HG02852 (cell line): Measurements from ENCODE around the gene RABGAP1L.
"Not testable (repeated sequence)": the region's sequence is repeated elsewhere in the genome, so short reads cannot be mapped to it uniquely, and the experiment has no call there.

Experiments used
- ATAC-seq: cut with Tn5 transposase; IDR thresholded peaks from one replicate; pipeline ENCODE4 v1.9.1; 2021; ENCODE audit warnings: mild to moderate bottlenecking, moderate library complexity; ENCODE audit not compliant: unreplicated experiment

The RABGAP1L gene

DNA sequence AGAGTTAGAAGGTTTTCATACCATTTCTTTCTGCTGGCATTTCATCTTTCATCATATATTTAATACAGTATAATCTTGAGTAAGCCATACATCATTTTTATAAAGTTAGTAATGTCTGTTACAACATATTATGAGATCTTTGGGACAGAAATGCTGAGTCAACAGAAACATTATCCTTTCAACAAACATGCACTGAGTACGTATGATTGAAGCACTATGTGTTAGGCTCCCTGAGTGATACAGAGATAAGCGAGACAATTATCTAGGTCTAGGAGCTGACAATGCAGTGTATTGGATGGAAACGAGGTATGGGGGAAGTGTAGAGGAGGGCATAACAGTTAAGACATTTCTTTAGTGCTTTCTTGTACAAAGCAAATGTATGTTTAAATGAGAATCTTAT lies 268.7 kb downstream of the RABGAP1L start:
- no peak for ATAC-seq

DNA sequence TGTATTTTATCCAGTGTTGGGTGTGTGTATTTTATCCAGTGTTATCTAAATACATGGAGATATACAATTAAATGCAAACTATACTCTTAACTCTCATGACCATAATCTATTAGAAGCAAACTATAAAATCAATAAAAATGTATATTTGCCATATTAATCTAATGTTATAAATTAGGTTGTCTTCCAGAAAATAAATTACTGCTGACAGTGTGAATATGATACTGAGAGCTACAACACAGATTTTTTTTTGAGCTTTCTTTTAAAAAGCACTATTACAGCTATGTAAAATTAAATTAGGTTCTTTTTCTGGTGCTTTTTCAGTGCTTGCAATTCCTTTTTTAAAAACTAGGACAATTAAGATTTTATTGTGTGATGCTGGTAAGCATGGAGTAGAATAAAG lies 269.4 kb downstream of the RABGAP1L start:
- ATAC-seq, result no peak

DNA sequence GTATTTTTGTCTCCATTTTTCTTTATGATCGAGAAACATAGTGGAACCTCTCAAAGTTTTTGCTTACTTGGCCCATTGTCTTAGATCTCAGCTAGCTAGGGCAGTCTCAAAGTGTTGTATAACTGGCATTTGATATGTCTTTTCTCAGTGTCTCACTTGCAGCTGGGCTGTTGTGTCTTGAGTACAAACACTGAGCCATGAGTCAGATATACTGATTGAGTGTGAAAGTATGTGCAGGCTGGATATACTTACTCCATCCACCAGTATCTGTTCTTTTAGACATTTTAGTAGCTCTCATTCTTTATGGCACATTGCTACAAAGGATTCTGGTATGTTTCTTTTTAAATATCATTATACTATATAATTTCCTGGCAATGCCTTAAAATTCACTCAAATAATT lies 274.1 kb downstream of the RABGAP1L start:
- ATAC-seq, result no peak

DNA sequence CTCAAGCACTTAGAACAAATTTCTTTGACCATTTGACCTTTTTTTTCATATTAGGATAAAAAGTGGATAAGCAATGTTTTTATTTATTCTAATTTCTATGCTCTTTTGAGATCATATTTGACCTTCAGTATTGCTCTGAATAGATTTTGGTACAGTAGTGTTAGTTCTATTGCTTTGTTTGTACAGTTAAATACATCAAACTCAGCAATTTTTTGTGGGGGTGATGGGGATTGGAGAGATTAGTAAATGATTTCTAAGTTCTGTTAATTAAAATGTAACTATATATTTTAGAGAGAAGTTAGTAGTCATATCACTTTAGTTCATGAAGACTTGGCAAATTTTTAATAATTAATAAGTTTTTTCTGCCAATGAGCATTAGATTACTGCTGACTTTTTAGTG lies 286.0 kb downstream of the RABGAP1L start:
- ATAC-seq, result no peak

DNA sequence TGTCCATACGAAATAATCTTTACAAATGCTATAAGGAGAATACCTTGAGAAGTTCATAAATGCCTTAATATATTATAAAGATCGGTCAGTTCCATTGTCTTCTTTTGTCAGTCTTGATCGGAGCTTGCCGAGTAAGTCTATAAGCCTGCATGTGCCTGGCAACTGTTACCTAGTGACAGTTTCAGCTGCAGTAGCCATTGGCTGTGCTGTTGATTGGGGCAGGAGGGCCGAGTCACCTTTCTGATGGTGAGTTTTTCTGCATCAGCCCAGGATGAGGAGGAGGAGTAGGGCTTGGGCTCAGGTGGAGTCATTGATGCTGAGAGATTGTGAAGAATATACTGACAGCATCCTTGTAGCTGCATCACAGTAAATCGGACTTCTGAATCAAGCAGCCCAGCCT lies 286.5 kb downstream of the RABGAP1L start:
- ATAC-seq, result no peak

DNA sequence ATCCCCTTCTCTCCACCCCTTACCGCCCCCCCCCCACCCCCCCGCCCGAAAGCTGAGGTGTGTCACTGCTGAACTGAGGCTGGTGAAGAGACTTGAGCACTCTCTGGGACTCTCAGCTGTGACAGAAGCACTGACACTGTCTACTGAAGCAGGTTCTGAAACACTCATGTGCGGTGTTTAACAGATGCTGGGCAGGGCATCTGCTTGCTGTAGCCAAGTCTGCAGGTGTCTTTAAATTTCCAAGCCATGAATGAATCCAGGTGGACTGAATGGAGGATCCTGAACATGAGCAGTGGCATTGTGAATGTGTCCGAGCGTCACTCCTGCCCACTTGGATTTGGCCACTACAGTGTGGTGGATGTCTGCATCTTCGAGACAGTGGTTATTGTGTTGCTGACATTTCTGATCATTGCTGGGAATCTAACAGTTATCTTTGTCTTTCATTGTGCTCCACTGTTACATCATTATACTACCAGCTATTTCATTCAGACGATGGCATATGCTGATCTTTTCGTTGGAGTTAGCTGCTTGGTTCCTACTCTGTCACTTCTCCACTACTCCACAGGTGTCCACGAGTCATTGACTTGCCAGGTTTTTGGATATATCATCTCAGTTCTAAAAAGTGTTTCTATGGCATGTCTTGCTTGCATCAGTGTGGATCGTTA lies 288.7 kb downstream of the RABGAP1L start, which contains the start of gene GPR52:
Gene GPR52 (plus strand): TSS at position 99 of the 665 bp plus-strand sequence. CDS start 148 bp downstream, at position 247.
- ATAC-seq, result no peak

DNA sequence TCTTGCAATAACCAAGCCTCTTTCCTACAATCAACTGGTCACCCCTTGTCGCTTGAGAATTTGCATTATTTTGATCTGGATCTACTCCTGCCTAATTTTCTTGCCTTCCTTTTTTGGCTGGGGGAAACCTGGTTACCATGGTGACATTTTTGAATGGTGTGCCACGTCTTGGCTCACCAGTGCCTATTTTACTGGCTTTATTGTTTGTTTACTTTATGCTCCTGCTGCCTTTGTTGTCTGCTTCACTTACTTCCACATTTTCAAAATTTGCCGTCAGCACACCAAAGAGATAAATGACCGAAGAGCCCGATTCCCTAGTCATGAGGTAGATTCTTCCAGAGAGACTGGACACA lies 289.2 kb downstream of the RABGAP1L start:
- ATAC-seq, result no peak

DNA sequence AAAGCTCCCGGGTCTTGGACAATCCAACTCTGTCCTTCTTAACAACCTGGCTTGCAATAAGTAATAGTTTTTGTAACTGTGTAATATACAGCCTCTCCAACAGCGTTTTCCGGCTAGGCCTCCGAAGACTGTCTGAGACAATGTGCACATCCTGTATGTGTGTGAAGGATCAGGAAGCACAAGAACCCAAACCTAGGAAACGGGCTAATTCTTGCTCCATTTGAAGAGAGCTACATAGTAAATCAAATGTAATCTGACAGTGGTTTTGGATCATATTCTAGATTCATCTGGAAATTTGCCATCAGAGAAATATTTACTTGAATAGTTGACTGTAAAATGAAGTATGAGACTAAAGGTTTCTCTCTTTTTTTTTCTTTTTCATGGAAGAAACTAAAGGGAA lies 289.7 kb downstream of the RABGAP1L start:
- no peak for ATAC-seq

DNA sequence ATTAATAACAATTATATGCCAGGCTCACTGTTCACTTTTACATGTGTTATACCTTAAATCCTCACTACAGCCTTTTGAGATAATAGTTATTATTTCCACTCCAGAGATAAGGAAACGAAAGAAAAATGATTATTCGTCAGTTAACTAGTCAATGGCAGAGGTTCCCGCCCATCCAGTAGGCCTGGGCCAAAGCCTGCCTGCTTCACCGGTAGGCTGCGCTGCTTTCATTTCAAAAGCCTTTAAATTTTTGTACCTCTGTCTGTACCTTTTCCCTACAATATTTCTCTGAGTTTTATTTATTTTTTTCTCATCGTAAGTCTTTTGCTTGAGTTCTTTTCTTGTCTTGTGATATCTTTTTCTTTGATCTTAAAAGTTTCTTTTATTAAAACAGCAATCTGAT lies 292.1 kb downstream of the RABGAP1L start:
- no peak for ATAC-seq

DNA sequence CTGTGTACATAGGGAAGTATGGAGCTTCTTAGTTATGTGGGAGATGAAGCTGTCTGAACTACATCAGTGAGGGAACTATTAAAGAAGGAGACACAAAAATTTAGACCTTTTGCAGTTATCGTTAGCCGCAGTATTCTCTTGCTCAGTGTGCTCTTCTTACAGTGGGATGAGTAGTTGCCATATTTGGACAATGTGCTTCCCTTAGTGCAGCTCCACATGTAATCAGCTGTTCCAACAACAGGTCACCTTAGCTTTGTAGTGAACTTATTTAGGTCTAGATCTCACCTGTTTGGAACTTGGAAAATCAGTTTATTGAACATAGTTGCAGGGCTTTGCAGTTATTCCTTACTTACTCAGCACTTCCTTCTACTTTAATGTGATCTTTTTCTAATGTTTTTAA lies 306.5 kb downstream of the RABGAP1L start:
- no peak for ATAC-seq

DNA sequence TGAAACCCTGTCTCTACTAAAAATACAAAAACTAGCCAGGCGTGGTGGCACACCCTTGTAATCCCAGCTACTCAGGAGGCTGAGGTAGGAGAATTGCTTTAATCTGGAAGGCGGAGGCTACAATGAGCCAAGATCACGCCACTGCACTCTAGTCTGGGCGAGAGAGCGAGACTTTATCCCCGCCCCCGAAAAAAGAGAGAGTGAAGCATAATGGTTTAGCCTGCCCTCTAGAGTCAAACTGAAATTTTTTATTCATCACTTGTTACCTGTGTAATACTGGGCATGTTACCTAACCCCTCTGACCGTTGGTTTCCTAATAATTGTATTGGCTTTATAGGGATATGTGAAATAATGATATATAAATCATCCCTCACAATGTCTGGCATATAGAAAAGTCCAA lies 307.3 kb downstream of the RABGAP1L start:
- ATAC-seq, result no peak

DNA sequence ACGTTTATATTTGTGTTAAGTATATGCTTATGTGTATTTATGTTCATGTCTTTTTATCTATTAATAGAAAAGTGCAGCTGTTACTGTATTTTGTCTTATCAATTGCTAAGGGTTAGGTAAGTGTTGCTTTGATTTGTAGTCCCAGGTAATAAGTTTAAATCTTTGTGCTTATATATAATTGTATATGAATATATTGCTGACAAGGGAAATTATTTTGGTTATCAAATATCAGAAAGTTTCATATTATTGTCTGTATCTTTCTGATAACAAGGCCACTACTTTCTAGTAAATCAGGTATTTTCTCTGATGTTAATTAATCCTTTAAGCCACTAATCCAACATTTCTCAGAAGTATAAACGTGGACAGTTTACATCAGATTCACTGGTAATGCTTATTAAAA lies 309.7 kb downstream of the RABGAP1L start:
- ATAC-seq, result no peak

DNA sequence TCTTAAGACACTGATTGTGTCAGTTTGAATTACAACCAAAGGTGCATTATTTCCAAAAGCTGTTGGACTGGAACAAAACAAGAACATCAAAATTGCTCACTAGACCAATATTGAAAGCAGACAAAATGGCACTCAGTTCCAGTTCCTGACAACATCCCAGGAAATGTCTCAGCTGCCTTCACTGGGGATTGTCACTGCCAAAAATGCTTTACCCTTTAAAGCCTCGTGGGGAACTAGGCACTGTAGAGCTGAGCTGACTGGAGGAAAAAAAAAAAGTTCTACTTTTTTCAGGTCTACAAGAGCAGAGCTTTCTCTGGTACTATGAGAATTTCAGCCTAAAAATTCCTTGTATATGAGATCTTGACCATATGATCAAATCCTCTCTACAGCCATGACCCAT lies 310.4 kb downstream of the RABGAP1L start:
- no peak for ATAC-seq

DNA sequence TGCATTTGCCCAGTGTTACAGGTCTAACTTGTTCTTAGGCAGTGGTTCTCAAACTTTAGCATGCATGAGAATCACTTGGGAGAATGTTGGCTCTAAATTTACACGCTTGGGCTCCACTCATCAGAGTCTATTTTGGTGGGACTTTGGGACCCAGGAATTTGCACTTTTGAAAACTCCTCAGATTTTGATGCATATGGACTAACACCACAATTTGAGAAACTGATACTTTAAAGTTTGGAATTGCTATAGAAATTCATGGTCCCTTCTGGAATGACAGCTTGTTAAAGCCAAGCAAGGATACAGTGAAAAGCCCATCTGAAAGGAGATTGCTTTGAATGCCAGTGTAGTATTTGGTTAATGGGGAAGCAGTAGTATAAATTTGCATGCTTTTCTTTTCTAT lies 320.0 kb downstream of the RABGAP1L start:
- ATAC-seq, result no peak

DNA sequence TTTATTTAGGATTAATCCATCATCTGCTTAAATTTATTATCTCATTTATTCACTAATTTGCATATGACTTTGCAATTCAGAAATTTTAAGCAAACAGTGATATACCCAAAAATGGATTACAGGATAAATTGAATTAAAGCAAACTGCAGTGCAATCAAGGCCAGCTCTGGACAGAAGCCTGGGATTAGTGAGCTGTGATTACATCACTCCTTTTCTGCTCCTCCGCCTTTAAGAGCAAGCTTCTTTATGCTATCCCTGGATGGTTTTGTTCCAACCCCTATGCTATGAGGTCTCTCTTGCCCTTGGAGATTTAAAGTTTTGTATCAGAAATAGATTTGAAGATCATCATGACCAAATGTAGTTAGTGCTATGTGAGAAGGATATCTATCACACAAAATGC lies 321.0 kb downstream of the RABGAP1L start:
- no peak for ATAC-seq

DNA sequence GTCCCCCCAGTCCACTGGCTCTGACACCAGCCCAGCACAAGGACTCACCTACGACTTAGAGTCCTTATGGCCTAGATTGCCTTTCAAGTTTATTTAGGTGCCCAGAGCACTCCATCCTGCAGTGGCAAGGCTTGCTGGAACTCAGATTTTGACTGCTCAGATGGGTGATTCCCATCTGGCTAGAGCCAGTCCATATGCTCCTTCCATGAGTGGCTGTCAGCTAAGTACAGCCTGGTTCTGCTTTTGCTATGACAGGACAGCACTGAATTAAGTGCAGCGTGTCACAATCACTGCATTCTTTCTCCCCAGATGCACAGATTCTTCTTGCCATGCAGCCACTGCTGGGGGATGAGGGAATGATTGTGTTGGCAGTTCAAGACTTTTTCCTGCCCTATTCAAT lies 332.3 kb downstream of the RABGAP1L start:
- no peak for ATAC-seq

DNA sequence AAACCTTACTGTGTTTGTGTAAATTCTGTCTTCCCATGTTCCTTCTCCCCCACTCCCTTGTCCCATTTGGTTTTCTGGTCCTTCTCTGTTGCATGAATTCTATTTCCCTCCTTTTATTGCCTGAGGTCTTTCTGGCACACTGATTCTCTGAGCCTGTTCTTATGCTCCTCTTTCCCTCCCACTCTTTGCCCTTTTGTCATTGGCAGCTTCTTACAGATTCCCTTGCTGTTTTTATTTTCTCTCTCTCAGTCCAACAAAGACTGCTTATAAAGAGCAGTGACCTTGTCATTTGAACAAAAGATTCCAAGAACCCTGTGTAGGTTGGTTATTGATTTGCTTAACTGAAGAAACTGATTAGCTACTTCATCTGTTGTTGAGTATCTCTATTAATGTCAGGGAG lies 338.2 kb downstream of the RABGAP1L start:
- no peak for ATAC-seq

DNA sequence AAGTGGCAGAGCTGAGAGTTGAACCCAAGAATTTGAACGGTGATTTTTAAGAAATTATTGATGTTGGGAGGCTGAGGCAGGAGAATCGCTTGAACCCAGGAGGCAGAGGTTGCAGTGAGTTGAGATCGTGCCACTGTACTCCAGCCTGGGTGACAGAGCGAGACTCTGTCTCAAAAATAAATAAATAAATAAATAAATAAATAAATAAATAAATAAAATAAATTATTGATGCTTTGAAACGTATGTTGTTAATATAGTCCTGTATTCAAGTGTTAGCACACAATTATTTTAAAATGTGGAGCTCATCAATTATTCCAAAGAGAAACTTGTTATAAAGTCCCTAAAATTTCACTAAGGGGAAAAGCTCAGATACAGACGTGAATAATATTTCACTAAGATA lies 357.4 kb downstream of the RABGAP1L start:
- not testable (repeated sequence) for ATAC-seq

DNA sequence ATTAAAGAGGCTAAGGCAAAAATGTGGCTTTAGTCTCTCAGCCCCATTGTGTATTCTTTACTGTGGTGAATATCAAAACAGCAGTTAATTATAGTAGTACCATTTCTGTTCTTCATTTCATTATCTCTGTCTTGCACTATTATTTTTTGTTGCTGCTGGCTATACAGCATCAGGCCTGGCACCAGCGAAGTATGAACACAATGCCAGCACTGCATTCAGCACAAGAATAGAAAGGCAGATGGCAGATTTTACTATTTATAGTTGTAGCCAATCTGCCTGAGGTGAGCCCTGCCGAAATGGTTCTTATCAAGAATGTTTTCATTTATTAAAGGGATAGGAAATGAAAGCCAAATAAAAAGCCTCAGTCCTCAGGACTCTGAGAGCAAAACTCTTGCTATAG lies 360.5 kb downstream of the RABGAP1L start:
- no peak for ATAC-seq

DNA sequence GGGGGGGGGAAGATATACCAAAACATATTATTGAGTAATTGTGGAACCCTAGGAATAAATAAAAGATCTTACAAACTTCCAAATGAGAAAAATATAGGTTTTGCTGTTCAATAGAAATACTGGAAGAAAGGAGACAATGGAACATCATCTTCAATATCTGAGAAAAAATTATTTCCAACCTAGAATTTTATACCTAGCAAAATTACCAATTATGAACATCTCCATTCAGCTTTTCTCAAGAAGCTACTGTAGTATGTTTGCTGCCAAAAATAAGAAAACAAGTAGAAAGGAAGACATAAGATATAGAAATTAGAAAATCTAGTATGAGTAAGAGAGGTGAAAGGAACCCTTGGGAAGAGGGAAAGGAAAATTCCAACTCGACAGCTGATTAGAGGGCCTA lies 372.4 kb downstream of the RABGAP1L start:
- no peak for ATAC-seq

DNA sequence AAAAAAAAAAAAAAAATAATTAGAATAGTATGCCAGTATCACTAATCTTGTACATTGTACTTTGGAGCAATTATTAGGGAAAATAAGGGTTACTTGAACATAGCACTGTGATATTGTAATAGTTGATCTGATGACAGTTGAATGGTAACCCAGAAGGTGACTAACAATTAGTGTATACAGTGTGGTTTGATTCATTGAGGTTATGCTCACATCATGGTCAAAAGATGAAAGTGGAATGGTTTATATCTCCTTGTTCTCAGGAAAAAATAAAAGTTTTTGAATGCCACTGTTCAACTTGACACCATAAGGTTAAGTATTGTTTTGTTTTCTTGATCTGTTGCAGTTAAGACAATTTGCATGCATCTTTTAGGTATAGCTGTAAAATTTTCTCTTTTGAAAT lies 375.5 kb downstream of the RABGAP1L start:
- ATAC-seq, result no peak

DNA sequence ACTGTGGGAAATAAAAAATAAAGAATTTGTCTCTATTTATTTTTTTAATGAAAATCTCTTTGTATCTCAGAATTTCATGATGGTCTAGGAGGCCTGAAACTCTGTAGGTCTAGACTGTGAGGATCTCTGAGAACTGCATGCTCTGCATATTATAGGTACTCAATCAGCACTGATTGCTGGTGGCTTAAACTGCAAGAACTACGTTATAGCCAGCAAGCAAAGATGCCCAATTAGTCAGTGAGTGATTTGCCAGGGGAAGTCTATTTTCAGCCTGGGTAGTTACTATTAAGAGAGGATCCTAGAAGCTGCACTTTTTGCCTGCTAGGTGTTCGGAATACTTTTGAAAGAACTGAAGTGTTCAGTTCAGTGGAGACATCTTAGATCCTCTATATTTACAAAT lies 375.9 kb downstream of the RABGAP1L start:
- no peak for ATAC-seq

DNA sequence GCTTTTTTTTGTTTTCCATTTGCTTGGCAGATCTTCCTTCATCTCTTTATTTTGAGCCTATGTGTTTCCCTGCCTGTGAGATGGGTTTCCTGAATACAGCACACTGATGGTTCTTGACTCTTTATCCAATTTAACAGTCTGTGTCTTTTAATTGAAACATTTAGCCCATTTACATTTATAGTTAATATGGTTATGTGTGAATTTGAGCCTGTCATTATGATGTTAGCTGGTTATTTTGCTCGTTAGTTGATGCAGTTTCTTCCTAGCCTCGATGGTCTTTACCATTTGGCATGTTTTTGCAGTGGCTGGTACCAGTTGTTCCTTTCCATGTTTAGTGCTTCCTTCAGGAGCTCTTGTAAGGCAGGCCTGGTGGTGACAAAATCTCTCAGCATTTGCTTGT lies 384.1 kb downstream of the RABGAP1L start:
- not testable (repeated sequence) for ATAC-seq
